Measurements from ENCODE around the gene DPH6. TPM values are rescaled to one million over a fixed set of nuclear protein-coding genes. Genes with fewer than 3 reads are reported as not detected.

DPH6 gene, protein sequence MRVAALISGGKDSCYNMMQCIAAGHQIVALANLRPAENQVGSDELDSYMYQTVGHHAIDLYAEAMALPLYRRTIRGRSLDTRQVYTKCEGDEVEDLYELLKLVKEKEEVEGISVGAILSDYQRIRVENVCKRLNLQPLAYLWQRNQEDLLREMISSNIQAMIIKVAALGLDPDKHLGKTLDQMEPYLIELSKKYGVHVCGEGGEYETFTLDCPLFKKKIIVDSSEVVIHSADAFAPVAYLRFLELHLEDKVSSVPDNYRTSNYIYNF
- total RNA-seq (2022; extraction: Qiagen RNA extraction): 11.4 to 16.6 TPM (median 11.9 TPM) in 5 replicates

DNA sequence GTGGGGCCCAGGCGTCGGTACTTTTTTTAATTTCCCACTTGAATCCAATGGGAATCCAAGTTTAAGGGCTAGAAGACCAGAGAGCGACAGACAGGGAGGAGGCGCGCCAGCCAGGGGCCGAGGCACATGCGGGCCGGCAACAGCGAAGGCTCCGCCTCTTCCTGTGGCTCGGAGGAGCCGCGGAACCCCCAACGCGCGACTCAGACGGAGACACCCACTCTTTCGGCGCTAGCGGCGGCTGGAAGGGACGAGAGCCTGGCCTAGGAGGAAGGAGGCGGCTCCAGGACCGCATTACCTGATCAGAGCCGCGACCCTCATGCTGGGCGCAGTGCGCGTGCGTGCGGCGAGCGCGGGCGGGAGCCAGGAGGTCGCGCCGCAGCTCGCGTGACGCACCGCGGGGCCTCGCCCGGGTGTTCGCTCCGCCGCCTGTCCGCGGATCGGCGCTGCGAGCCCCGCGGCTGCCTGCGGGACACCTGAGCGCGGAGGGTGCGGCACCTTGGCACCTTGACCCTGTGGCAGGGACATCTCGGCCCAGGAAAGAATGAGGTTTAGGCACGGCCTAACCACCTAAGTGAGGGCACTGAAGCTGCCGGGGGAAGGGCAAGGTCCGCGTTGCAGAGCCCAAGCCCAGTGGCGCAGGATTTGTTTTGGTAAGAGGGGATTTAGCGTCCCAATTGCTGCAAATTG is at the start of gene DPH6:
TSS of gene DPH6 (minus strand) at position 342 of the 687 bp plus-strand sequence. CDS start at position 318, 24 bp downstream.

All from A549 treated with Mapracorat at 1 μM for 4 hours (cell line).